Psoas muscle (tissue), 7 donors: ENCODE measurements around the gene RAB4B. TPM values are rescaled to one million over a fixed set of nuclear protein-coding genes. Genes with fewer than 3 reads are reported as not detected.

Experiments
- polyA plus RNA-seq, 3 donors: library from polyadenylated mRNA; stranded (reverse); fragments of 200-250 nt; gene quantifications; one replicate each; pipeline ENCODE4 v1.2.3, GENCODE V29; 2013
- total RNA-seq, 4 donors: library from RNA; stranded (reverse); fragmentation: NEBNext Ultra II Directional in 2 of 4; extraction: Animal tissue kit (Norgen Biotek cat#: 25700) in 2 of 4; gene quantifications; one replicate each; pipeline versions ENCODE4 v1.2.1 to v1.2.4, GENCODE V29; 2021 to 2023
- donor health status: healthy with polysubstance abuse.
- donor health status: DM: no; HTN: no; CAD: no; lungs with moderate emphysema.
- donor health status: Bipolar disorder and iron deficiency.
- donor health status: healthy.
- donor health status: DM: no; HTN: no; CAD: no.
- donor health status: DM: no; HTN: no; CAD: no.
- donor health status: DM: yes; HTN: yes; CAD: no.

RAB4B gene
- total and polyA plus RNA-seq, 7 donors, result 8.2 to 28.7 (median 14.5) TPM

Other genes starting within 250 kb of the RAB4B start
- gene SHKBP1, start 201.4 kb upstream of the RAB4B start, total RNA-seq, result 10 to 100 TPM; 12.4 to 17.4 (median 16.1) TPM
- 10 to 100 TPM; 14.0 to 21.7 (median 20.3) TPM for gene SHKBP1, start 201.4 kb upstream of the RAB4B start, polyA plus RNA-seq
- 10 to 100 TPM; 24.1 to 55.8 (median 44.0) TPM for gene LTBP4, start 176.9 kb upstream of the RAB4B start, total RNA-seq
- 10 to 100 TPM; 16.0 to 23.8 (median 20.6) TPM for gene LTBP4, start 176.9 kb upstream of the RAB4B start, polyA plus RNA-seq
- gene NUMBL, start 87.6 kb upstream of the RAB4B start, total RNA-seq, result 10 to 100 TPM; 12.0 to 13.3 (median 12.9) TPM
- 1 to 10 TPM; 3.3 to 5.5 (median 4.1) TPM for gene NUMBL, start 87.6 kb upstream of the RAB4B start, polyA plus RNA-seq
- gene COQ8B, start 61.4 kb upstream of the RAB4B start, total RNA-seq, result 10 to 100 TPM in 3 of 4 donors, 1 to 10 TPM in 1; 6.8 to 16.2 (median 13.7) TPM
- 10 to 100 TPM; 13.2 to 43.1 (median 16.1) TPM for gene COQ8B, start 61.4 kb upstream of the RAB4B start, polyA plus RNA-seq
- 10 to 100 TPM in 3 of 4 donors, 1 to 10 TPM in 1; 6.9 to 16.7 (median 14.2) TPM for gene ITPKC, start 61.1 kb upstream of the RAB4B start, total RNA-seq
- 10 to 100 TPM; 10.2 to 19.2 (median 16.6) TPM for gene ITPKC, start 61.1 kb upstream of the RAB4B start, polyA plus RNA-seq
- gene ACTMAP, start 27.8 kb upstream of the RAB4B start, total RNA-seq, result 10 to 100 TPM in 2 of 4 donors, 1 to 10 TPM in 2; 6.7 to 13.3 (median 9.6) TPM
- gene ACTMAP, start 27.8 kb upstream of the RAB4B start, polyA plus RNA-seq, result 1 to 10 TPM; 5.1 to 8.9 (median 6.6) TPM
- gene SNRPA, start 27.0 kb upstream of the RAB4B start, total RNA-seq, result 10 to 100 TPM; 27.5 to 43.6 (median 33.5) TPM
- gene SNRPA, start 27.0 kb upstream of the RAB4B start, polyA plus RNA-seq, result 10 to 100 TPM; 21.5 to 34.2 (median 22.5) TPM
- gene MIA, start 2.7 kb upstream of the RAB4B start, total RNA-seq, result 1 to 10 TPM in 1 of 4 donors, not detected in 3; 1.3 TPM
- under 1 TPM in 2 of 3 donors, not detected in 1; 0.38 to 0.77 TPM for gene MIA, start 2.7 kb upstream of the RAB4B start, polyA plus RNA-seq
- 10 to 100 TPM; 34.9 to 42.9 (median 38.9) TPM for gene EGLN2, start 20.9 kb downstream of the RAB4B start, total RNA-seq
- gene EGLN2, start 20.9 kb downstream of the RAB4B start, polyA plus RNA-seq, result 10 to 100 TPM; 45.8 to 67.6 (median 50.0) TPM
- under 1 TPM in 1 of 4 donors, not detected in 3; 0.32 TPM for gene CYP2A6, start 72.2 kb downstream of the RAB4B start, total RNA-seq
- gene CYP2A6, start 72.2 kb downstream of the RAB4B start, polyA plus RNA-seq, result not detected
- under 1 TPM in 1 of 4 donors, not detected in 3; 0.71 TPM for gene CYP2A7, start 104.0 kb downstream of the RAB4B start, total RNA-seq
- not detected for gene CYP2A7, start 104.0 kb downstream of the RAB4B start, polyA plus RNA-seq
- gene CYP2B6, start 213.0 kb downstream of the RAB4B start, total RNA-seq, result under 1 TPM in 1 of 4 donors, not detected in 3; 0.62 TPM
- gene CYP2B6, start 213.0 kb downstream of the RAB4B start, polyA plus RNA-seq, result not detected